Karpas-422 (cell line): ENCODE measurements around the gene ABCF1. TPM values are rescaled to one million over a fixed set of nuclear protein-coding genes. Genes with fewer than 3 reads are reported as not detected.
A peak's percentile ranks its signal among the peaks of the same experiment; 100 is the strongest.

Source experiments
- DNase-seq: peaks from one replicate; pipeline ENCODE4 v3.0.0-alpha.2; 2015
- H2AFZ ChIP-seq: fragments of 200-600 bp; sonication (generic); 2 replicates; pipeline ENCODE4 v1.6.1; 2014; ENCODE audit warnings: antibody characterized with exemption, low read length, mixed read lengths
- H3K27ac ChIP-seq: fragments of 200-600 bp; sonication (generic); 2 replicates; pipeline ENCODE4 v1.5.1; 2014; ENCODE audit warnings: mild to moderate bottlenecking, low read length, moderate library complexity
- H3K27me3 ChIP-seq: fragments of 200-600 bp; sonication (generic); 2 replicates; pipeline ENCODE4 v1.6.1; 2014; ENCODE audit warnings: low read length, mixed read lengths
- H3K36me3 ChIP-seq: fragments of 200-600 bp; sonication (generic); 2 replicates; pipeline ENCODE4 v1.6.1; 2014; ENCODE audit warnings: low read length, mixed read lengths; ENCODE audit not compliant: insufficient read depth
- H3K4me1 ChIP-seq: fragments of 200-600 bp; sonication (generic); 2 replicates; pipeline ENCODE4 v1.6.1; 2014; ENCODE audit warnings: mild to moderate bottlenecking, low read length, mixed read lengths
- H3K4me2 ChIP-seq: fragments of 200-600 bp; sonication (generic); 2 replicates; pipeline ENCODE4 v1.6.1; 2014; ENCODE audit warnings: low read length, low read depth, mild to moderate bottlenecking; ENCODE audit not compliant: poor library complexity, severe bottlenecking
- H3K4me3 ChIP-seq: fragments of 200-600 bp; sonication (generic); 2 replicates; pipeline ENCODE4 v1.5.1; 2014; ENCODE audit warnings: mild to moderate bottlenecking, antibody characterized with exemption, low read length, mixed read lengths
- H3K79me2 ChIP-seq: fragments of 200-600 bp; sonication (generic); 2 replicates; pipeline ENCODE4 v1.6.1; 2014; ENCODE audit warnings: mild to moderate bottlenecking, low read length, mixed read lengths
- H3K9ac ChIP-seq: fragments of 200-600 bp; sonication (generic); 2 replicates; pipeline ENCODE4 v1.6.0; 2014; ENCODE audit warnings: low read length
- H3K9me2 ChIP-seq: fragments of 200-600 bp; sonication (generic), shearing (Covaris generic); replicated peaks from 2 replicates; pipeline ENCODE4 v1.6.0; 2014; ENCODE audit warnings: mild to moderate bottlenecking, low read length, moderate library complexity; ENCODE audit not compliant: insufficient read depth
- H3K9me3 ChIP-seq: fragments of 300-700, 200-600 bp; sonication (generic); 2 replicates; pipeline ENCODE4 v1.6.1; 2014; ENCODE audit warnings: low read length, mixed read lengths
- H4K20me1 ChIP-seq: fragments of 200-600 bp; sonication (generic); 2 replicates; pipeline ENCODE4 v1.6.1; 2014; ENCODE audit warnings: mild to moderate bottlenecking, antibody characterized with exemption, low read length, low read depth; ENCODE audit not compliant: insufficient read depth
- total RNA-seq: library from RNA; depleted of rRNA; stranded (reverse); fragments of >200 nt; shearing (Covaris generic); gene quantifications from 2 replicates; pipeline ENCODE4 v1.2.3, GENCODE V29; 2014; ENCODE audit warnings: low replicate concordance

The ABCF1 gene
- total RNA-seq, 1 experiment from 2014 or later, result 14.4 TPM

DNA sequence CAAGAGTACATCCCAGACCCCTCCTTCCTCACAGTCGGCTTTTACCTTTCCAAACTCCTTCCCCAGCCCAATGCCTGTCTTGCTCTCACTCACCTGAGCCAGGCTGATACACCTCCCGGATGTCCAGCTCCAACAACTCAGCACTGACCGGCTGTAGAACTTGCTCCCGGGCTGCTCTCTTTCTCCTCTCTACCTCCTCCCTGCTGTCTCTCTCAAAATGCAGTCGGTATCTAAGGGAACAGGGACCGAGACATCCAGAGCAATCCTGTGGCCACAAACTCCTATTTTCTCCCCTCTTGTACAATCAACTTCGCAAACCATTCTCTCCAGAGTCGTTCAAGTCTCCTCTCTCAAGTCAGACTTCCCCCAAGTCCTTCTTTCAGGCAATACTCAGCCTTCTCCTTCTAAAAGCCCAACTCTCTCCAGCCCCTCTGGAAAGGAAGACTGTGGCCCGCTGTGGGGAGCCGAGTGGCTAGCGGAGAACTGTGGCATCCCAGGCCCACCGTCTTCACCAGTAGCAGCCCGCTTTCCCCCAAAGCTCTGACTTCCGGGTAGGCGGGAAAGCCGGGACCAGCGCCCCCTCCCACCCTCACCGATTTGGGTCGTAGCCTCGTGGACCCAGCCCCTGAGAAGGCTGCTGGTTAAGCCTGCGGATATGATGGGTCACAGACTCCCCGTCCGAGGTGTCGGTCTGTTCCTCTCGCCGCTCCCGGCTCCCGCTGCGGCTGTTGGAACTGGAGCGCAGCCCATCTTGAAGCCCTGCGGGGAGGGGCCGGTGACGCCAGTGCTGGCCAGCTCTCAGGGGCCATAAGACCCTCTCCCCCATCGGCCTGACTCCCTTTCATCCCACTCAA is 16.1 kb upstream of the ABCF1 start:
- Histone ChIP-seq H3K79me2 (peaks cover 50% of the 10 kb centered on the region), H3K4me3 (peak overlapping the region; percentile 90), H3K9me2 (no peaks in the 10 kb centered on the region), H3K9me3 (no peaks in the 10 kb centered on the region), H3K27ac (peak overlapping the region; percentile 86), H3K27me3 (no peaks in the 10 kb centered on the region), H3K9ac (peak overlapping the region; percentile 95), H3K36me3 (peaks cover 22% of the 10 kb centered on the region), H4K20me1 (peaks cover 8% of the 10 kb centered on the region; the same call in 1 of the 2 replicates), H3K4me2 (peak overlapping the region; percentile 90), H2AFZ (peak overlapping the region; percentile 81; the same call in 1 of the 2 replicates), H3K4me1 (peaks cover 19% of the 10 kb centered on the region)
- peak; percentile 69 for DNase-seq

DNA sequence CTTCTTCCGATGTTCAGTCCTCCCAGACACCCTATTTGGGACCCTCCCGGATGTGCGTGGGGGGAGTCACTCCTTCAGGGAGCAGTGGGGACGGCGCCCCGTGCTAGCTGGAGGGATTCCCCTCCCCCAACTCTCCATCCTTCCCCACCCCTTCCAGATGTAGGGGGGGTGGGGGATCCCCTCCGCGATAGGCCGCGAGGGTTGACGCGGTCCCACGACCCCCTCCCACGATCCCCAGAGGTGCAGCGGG is 15.5 kb upstream of the ABCF1 start:
- H4K20me1 ChIP-seq, result peaks cover 8% of the 10 kb centered on the region; the same call in 1 of the 2 replicates
- peak overlapping the region; percentile 86 for H3K27ac ChIP-seq
- peaks cover 19% of the 10 kb centered on the region for H3K4me1 ChIP-seq
- peaks cover 50% of the 10 kb centered on the region for H3K79me2 ChIP-seq
- H3K9me2 ChIP-seq, result no peaks in the 10 kb centered on the region
- no peaks in the 10 kb centered on the region for H3K9me3 ChIP-seq
- no peak for DNase-seq
- peak overlapping the region; percentile 90 for H3K4me2 ChIP-seq
- peak overlapping the region; percentile 90 for H3K4me3 ChIP-seq
- peaks cover 19% of the 10 kb centered on the region for H3K36me3 ChIP-seq
- H3K27me3 ChIP-seq, result no peaks in the 10 kb centered on the region
- peak overlapping the region; percentile 95 for H3K9ac ChIP-seq
- peak overlapping the region; percentile 81; the same call in 1 of the 2 replicates for H2AFZ ChIP-seq

- peaks cover 8% of the 10 kb centered on the region; the same call in 1 of the 2 replicates for H4K20me1 ChIP-seq
- H3K9ac ChIP-seq, result peak within 1 kb of the TSS; percentile 95
- peak; percentile 98 for DNase-seq
- H3K4me1 ChIP-seq, result peaks cover 19% of the 10 kb centered on the region
- no peaks in the 10 kb centered on the region for H3K9me3 ChIP-seq
- peaks cover 17% of the 10 kb centered on the region for H3K36me3 ChIP-seq
- H3K9me2 ChIP-seq, result no peaks in the 10 kb centered on the region
- peak within 1 kb of the TSS; percentile 86 for H3K27ac ChIP-seq
- H3K79me2 ChIP-seq, result peaks cover 50% of the 10 kb centered on the region
- peak within 1 kb of the TSS; percentile 90 for H3K4me2 ChIP-seq
- no peaks in the 10 kb centered on the region for H3K27me3 ChIP-seq
- H2AFZ ChIP-seq, result peak within 1 kb of the TSS; percentile 81
- H3K4me3 ChIP-seq, result peak within 1 kb of the TSS; percentile 90
Measured at GRCh38 chr6:30556066-30556905, 15.0 kb upstream of the ABCF1 start, which contains the start of gene GNL1. Gene GNL1, minus strand, starts transcription at chr6:30556489. Its CDS starts 286 bp downstream, at chr6:30556203.

DNA sequence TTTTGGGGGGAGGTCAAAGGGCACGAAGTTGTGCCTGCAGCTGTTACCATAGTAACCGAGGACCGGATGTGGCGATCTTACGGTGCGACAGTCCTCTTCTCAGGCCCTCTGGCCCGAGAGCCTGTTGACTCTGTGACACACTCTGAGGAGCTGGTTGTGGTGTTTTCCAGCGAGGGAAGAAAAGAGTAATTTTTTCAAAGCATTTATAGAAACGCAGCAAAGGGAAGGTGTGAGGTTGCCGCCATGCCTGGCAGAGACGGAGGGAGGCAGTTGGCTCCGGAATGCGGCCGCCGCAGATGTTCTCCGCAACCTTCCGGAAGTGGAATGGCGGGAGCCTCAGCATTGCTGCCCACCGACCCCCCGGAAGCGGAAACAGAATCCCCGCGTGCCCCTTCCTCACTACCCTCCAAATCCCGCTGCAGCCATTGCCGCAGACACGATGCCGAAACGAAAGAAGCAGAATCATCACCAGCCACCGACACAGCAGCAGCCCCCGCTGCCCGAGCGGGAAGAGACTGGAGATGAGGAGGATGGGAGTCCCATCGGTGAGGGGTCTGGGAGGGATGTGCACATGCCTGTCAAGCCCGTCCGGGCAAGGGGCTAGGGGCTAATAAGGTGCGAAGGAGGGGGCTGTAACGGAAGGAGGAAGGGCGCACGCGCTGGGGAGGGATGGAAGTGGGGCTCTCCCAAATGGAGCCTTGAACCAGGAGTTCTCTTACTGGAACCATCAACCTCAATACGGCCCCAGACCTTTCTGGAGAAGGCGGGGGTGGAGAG is 14.1 kb upstream of the ABCF1 start, which contains the start of gene PRR3:
Gene PRR3, plus strand, starts transcription at position 390 of the 777 bp plus-strand sequence. Its CDS starts 50 bp downstream, at position 440.
- H4K20me1 ChIP-seq, result peaks cover 8% of the 10 kb centered on the region; the same call in 1 of the 2 replicates
- peaks cover 50% of the 10 kb centered on the region for H3K79me2 ChIP-seq

GRCh38 chr6:30557683-30557981 is 13.6 kb upstream of the ABCF1 start:
- H4K20me1 ChIP-seq, result peaks cover 8% of the 10 kb centered on the region; the same call in 1 of the 2 replicates
- peak overlapping the region; percentile 90 for H3K4me2 ChIP-seq
- no peaks in the 10 kb centered on the region for H3K27me3 ChIP-seq
- H3K9me3 ChIP-seq, result no peaks in the 10 kb centered on the region
- peak overlapping the region; percentile 95 for H3K9ac ChIP-seq
- peak; percentile 80 for DNase-seq
- no peaks in the 10 kb centered on the region for H3K9me2 ChIP-seq
- peak overlapping the region; percentile 90 for H3K4me3 ChIP-seq
- H3K36me3 ChIP-seq, result peaks cover 18% of the 10 kb centered on the region
- H3K79me2 ChIP-seq, result peaks cover 50% of the 10 kb centered on the region
- peaks cover 19% of the 10 kb centered on the region for H3K4me1 ChIP-seq
- peak overlapping the region; percentile 86 for H3K27ac ChIP-seq
- no peak overlapping the region for H2AFZ ChIP-seq

More for the DNA sequence above, 14.1 kb upstream of the ABCF1 start, which contains the start of gene PRR3:
- peak; percentile 97 for DNase-seq
- Histone ChIP-seq H3K36me3 (peaks cover 18% of the 10 kb centered on the region), H2AFZ (peak within 1 kb of the TSS; percentile 81), H3K9ac (peak within 1 kb of the TSS; percentile 95), H3K9me2 (no peaks in the 10 kb centered on the region), H3K4me2 (peak within 1 kb of the TSS; percentile 90), H3K4me1 (peaks cover 19% of the 10 kb centered on the region), H3K4me3 (peak within 1 kb of the TSS; percentile 90), H3K27ac (peak within 1 kb of the TSS; percentile 86), H3K27me3 (no peaks in the 10 kb centered on the region), H3K9me3 (no peaks in the 10 kb centered on the region)

GRCh38 chr6:30560930-30561329 is 10.3 kb upstream of the ABCF1 start:
- Histone ChIP-seq H3K4me3 (no peak overlapping the region), H3K79me2 (peaks cover 25% of the 10 kb centered on the region), H3K9ac (no peak overlapping the region), H2AFZ (no peak overlapping the region), H3K9me2 (no peaks in the 10 kb centered on the region), H3K27ac (no peak overlapping the region), H3K27me3 (no peaks in the 10 kb centered on the region), H3K4me1 (peaks cover 11% of the 10 kb centered on the region), H3K36me3 (peaks cover 11% of the 10 kb centered on the region; the same call in 1 of the 2 replicates), H3K4me2 (no peak overlapping the region), H4K20me1 (peaks cover 8% of the 10 kb centered on the region; the same call in 1 of the 2 replicates), H3K9me3 (no peaks in the 10 kb centered on the region)
- DNase-seq, result no peak

GRCh38 chr6:30562470-30563425 is 8.5 kb upstream of the ABCF1 start:
- no peak overlapping the region for H3K27ac ChIP-seq
- H3K4me2 ChIP-seq, result no peak overlapping the region
- H3K27me3 ChIP-seq, result no peaks in the 10 kb centered on the region
- H3K9ac ChIP-seq, result no peak overlapping the region
- no peaks in the 10 kb centered on the region for H3K9me2 ChIP-seq
- no peak overlapping the region for H3K4me3 ChIP-seq
- H2AFZ ChIP-seq, result no peak overlapping the region
- no peaks in the 10 kb centered on the region for H3K9me3 ChIP-seq
- peaks cover 8% of the 10 kb centered on the region; the same call in 1 of the 2 replicates for H4K20me1 ChIP-seq
- peaks cover 11% of the 10 kb centered on the region for H3K4me1 ChIP-seq
- no peak for DNase-seq
- H3K36me3 ChIP-seq, result peaks cover 11% of the 10 kb centered on the region; the same call in 1 of the 2 replicates
- peaks cover 18% of the 10 kb centered on the region for H3K79me2 ChIP-seq
